HG03108 (cell line): ENCODE results near the gene MTFP1.
"Not testable (repeated sequence)": the region's sequence is repeated elsewhere in the genome, so short reads cannot be mapped to it uniquely, and the experiment has no call there.

Experiments
- ATAC-seq: cut with Tn5 transposase; IDR thresholded peaks from one replicate; pipeline ENCODE4 v1.9.1; 2021; ENCODE audit warnings: moderate library complexity; ENCODE audit not compliant: unreplicated experiment

The MTFP1 gene

GRCh38 chr22:30425616-30426387, at the start of gene MTFP1:
Gene MTFP1 (plus strand): TSS chr22:30425768. CDS start chr22:30425880, 112 bp downstream.
- ATAC-seq = no peak

- no peak for ATAC-seq
Observed at GRCh38 chr22:30380011-30380410, 45.6 kb upstream of the MTFP1 start.

GRCh38 chr22:30381264-30381663, 44.3 kb upstream of the MTFP1 start:
- no peak for ATAC-seq

- ATAC-seq = no peak
Observed at GRCh38 chr22:30382340-30382739, 43.2 kb upstream of the MTFP1 start.

GRCh38 chr22:30383061-30383460, 42.5 kb upstream of the MTFP1 start:
- ATAC-seq = no peak

GRCh38 chr22:30385942-30386341, 39.6 kb upstream of the MTFP1 start:
- ATAC-seq = no peak

GRCh38 chr22:30386608-30386959, 39.0 kb upstream of the MTFP1 start:
- ATAC-seq = no peak

GRCh38 chr22:30386960-30387827, 38.4 kb upstream of the MTFP1 start, which contains the start of gene RNF215:
Gene RNF215 (minus strand): TSS chr22:30387411. CDS start chr22:30387313, 98 bp downstream.
- ATAC-seq = peak; percentile 59

- no peak for ATAC-seq
Observed at GRCh38 chr22:30390974-30391691, 34.4 kb upstream of the MTFP1 start.

GRCh38 chr22:30392661-30393321, 32.8 kb upstream of the MTFP1 start:
- ATAC-seq = no peak

- no peak for ATAC-seq
Observed at GRCh38 chr22:30393322-30393680, 32.3 kb upstream of the MTFP1 start.

- ATAC-seq = no peak
Observed at GRCh38 chr22:30393885-30394284, 31.7 kb upstream of the MTFP1 start.

GRCh38 chr22:30396871-30397655, 28.5 kb upstream of the MTFP1 start, which contains the start of gene SEC14L2:
Gene SEC14L2 (plus strand): TSS chr22:30397018. CDS start chr22:30397117, 99 bp downstream.
- no peak for ATAC-seq

- ATAC-seq = no peak
Observed at GRCh38 chr22:30397656-30398635, 27.6 kb upstream of the MTFP1 start.

- no peak for ATAC-seq
Observed at GRCh38 chr22:30398685-30399680, 26.6 kb upstream of the MTFP1 start.

GRCh38 chr22:30399718-30400117, 25.9 kb upstream of the MTFP1 start:
- no peak for ATAC-seq

GRCh38 chr22:30400159-30400558, 25.4 kb upstream of the MTFP1 start:
- no peak for ATAC-seq

- ATAC-seq = not testable (repeated sequence)
Observed at GRCh38 chr22:30401024-30401423, 24.5 kb upstream of the MTFP1 start.
